ENCODE data around the gene WDR7.

The WDR7 gene

DNA sequence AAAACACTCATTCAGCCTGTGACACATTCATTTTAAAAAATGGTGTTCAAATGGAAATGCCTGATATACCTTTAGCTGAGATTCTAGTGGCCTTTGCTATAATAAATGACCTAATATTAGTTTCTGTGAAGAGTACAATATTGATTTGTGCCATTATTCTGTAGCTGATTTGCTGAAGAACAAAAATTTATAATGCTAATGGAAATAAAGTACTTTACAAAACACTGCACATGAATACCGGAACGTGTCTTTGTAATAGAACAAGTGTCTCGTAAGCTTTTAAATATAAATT lies 138.7 kb downstream of the WDR7 start:
- TF ChIP-seq, protein P1, sequence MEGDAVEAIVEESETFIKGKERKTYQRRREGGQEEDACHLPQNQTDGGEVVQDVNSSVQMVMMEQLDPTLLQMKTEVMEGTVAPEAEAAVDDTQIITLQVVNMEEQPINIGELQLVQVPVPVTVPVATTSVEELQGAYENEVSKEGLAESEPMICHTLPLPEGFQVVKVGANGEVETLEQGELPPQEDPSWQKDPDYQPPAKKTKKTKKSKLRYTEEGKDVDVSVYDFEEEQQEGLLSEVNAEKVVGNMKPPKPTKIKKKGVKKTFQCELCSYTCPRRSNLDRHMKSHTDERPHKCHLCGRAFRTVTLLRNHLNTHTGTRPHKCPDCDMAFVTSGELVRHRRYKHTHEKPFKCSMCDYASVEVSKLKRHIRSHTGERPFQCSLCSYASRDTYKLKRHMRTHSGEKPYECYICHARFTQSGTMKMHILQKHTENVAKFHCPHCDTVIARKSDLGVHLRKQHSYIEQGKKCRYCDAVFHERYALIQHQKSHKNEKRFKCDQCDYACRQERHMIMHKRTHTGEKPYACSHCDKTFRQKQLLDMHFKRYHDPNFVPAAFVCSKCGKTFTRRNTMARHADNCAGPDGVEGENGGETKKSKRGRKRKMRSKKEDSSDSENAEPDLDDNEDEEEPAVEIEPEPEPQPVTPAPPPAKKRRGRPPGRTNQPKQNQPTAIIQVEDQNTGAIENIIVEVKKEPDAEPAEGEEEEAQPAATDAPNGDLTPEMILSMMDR (IDR thresholded peaks at IDR 0.05; ENCODE audit: low read depth, low read length): no peak
- H3K4me3 ChIP-seq (ENCODE audit: low read depth, low read length): no peak overlapping the region

DNA sequence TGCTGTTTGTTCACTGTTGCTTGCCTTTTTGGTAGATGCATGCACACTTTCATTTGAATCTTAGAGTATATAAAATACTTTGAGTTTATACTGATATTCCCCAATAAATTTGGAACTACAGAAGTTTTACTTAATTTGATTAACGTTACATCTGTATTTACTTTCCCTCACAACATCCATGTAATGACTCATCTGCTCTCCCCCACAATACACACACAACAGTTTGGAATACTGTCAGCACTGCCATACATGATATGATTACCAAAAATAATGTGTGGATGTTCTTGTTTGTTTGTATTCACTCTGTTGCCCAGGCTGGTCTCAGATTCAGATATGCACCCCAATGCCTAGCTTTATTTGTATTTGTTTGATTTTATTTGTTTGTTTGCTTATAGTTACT lies 144.2 kb downstream of the WDR7 start:
- no peak overlapping the region for H3K4me3 ChIP-seq (ENCODE audit: low read depth, low read length)
- TF ChIP-seq, protein P1 (IDR thresholded peaks at IDR 0.05; ENCODE audit: low read depth, low read length): no peak

DNA sequence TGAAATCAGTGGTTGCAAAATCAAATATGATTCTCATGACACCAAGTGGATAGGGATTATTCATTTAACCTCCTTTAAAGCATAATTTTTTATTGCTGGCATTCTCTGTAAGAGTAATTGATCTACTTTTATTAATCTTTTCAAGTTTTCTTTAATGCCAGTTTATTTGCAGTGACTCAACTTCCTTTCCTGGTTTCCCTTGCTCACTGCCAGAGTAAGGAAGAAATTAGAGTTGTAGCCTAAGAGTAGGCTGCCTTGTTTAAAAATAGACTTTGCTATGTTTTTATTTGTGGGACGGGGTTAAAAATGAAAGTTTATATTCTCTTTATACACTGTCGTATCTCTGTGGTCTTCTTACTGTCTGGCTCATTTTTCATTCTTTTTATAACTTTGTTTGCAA lies 148.6 kb downstream of the WDR7 start:
- H3K4me3 ChIP-seq (ENCODE audit: low read depth, low read length): no peak overlapping the region
- TF ChIP-seq, protein P1 (IDR thresholded peaks at IDR 0.05; ENCODE audit: low read depth, low read length): no peak

DNA sequence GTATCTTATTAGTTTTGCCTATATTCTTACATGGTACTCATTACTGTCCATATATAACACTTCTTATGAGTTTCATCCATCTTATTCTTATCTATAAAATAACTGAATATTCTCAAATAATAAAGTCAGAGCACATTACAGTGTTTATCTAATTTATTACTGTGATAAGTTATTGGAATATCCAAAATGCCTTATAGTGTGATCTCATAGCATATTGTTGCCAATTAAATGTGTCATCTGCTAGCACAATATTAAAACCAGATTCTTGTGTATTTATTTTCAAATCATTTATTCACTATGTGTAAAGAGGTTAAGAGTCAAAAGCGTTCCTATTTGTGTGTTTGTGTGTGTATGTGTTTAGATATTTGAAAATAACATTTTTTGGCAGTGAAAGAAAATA lies 151.9 kb downstream of the WDR7 start:
- H3K4me3 ChIP-seq (ENCODE audit: low read depth, low read length): no peak overlapping the region
- TF ChIP-seq, protein P1 (IDR thresholded peaks at IDR 0.05; ENCODE audit: low read depth, low read length): no peak

DNA sequence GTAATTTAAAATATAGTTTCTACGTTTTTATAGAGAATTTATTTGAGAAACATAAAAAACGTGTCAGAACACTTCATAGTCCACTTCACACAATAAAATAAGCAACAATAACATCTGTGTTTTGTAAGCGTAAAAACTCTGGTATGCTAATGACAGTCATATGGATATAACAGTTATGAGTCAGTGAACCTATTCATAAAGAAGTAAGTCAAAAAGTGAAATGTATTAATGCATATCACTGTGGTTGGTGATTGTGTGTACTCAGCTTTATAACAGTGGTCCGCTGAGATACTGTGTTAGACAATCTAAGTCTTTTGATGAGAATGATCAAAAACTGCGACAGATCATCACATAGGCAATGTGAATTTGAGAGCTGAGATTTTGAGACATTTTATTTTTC lies 153.2 kb downstream of the WDR7 start:
- H3K4me3 ChIP-seq (ENCODE audit: low read depth, low read length): no peak overlapping the region
- TF ChIP-seq, protein P1 (IDR thresholded peaks at IDR 0.05; ENCODE audit: low read depth, low read length): no peak

DNA sequence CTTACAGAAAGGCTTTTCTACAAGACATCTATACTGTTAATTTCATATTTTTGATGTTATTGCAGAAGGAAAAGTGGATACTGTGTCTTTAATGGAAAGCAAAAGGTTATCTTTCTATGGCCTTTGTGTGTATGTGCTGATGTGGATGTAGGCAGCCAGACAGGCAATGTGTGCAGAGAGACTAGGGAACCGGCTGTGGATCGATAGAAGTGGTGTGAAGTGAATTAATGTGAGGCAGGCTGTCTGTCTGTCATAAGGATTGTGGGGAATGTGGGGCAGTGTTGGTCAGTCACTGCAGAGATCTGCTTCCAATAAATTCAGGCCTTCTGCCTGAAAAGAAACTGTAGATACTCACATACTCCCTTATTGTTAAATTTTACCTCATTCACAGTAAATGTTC lies 156.7 kb downstream of the WDR7 start:
- no peak overlapping the region for H3K4me3 ChIP-seq (ENCODE audit: low read depth, low read length)
- TF ChIP-seq, protein P1 (IDR thresholded peaks at IDR 0.05; ENCODE audit: low read depth, low read length): no peak

DNA sequence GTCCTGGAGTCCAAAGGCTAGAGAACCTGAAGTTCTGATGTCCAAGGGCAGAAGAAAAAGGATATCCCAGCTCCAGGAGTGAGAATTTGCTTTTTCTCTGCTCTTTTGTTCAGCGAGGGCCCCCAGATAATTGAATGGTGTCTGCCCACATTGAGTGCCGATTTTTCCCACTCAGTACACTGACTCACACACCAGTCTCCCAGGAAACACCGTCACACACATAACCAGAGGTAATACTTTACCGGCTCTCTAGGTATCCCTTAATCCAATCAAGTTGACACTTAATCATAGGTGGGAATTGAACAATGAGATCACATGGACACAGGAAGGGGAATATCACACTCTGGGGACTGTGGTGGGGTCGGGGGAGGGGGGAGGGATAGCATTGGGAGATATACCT lies 161.5 kb downstream of the WDR7 start:
- no peak overlapping the region for H3K4me3 ChIP-seq (ENCODE audit: low read depth, low read length)
- TF ChIP-seq, protein P1 (IDR thresholded peaks at IDR 0.05; ENCODE audit: low read depth, low read length): no peak
